Kasumi-1 (cell line): ENCODE results near the gene CACNA2D3.

Experiments
- DNase-seq, 2 experiments: peaks; one replicate each; lab custom pipeline; 2025; lab: John Stamatoyannopoulos, UW

Gene CACNA2D3

GRCh38 chr3:54341811-54342210 is 219.5 kb downstream of the CACNA2D3 start:
- DNase-seq = no peak

GRCh38 chr3:54342676-54343075 is 220.3 kb downstream of the CACNA2D3 start:
- no peak for DNase-seq

DNA sequence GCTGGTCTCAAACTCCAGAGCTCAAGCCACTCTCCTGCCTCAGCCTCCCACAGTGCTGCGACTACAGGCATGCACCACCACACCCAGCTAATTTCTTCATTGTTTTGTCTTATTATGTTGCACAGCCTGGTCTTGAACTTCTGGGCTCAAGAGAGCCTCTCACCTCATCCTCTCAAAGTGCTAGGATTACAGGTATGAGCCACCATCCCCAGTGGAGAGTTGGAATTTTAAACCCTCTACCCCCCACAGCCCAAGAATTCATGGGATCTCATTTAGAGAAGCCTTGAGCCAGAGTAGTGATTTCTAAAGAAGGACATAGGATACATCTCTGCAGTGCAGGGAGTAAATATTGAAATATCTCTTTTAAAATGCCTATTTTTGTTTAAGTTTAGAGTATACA is 221.1 kb downstream of the CACNA2D3 start:
- DNase-seq = no peak

- DNase-seq = no peak
Measured at GRCh38 chr3:54344601-54345231, 222.4 kb downstream of the CACNA2D3 start.

- no peak for DNase-seq
Measured at GRCh38 chr3:54345847-54346375, 223.6 kb downstream of the CACNA2D3 start.

DNA sequence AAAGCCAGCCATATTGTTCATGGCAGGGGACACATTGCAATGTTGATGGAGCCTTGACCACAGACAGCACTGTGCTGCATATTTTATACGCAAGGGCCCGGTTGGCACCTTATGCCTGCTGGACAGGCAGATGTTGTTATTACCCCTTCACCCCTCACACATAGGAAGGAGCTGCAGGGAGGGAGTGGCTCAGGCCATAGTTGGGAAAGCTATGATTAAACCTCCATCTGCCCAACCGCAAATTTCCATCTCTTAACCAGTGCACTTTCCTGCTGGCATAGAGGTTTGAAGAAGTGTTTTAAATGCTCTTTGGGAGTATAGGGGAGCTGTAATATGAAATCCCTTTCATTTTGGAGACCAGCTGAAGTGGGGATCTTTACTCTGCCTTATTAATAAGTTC is 224.7 kb downstream of the CACNA2D3 start:
- no peak for DNase-seq

DNA sequence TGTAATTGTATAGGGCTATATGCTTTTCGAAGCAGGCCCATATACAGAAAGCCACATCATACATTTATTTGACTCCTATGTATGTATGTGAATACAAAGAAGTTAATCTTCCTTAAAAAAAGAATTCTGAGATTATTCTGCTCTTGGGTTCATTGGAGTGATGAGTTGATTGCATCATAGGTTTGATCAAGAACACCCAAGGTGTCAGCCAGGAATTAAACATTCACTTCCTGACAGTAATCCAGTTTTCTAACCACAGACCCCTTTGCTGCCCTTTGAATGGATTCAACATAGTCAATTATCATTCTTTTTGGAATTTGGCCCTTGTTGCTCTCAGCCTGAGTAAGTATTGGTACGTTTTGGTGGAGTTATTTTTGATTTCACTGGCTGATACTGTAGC is 225.6 kb downstream of the CACNA2D3 start:
- DNase-seq = no peak

- no peak for DNase-seq
Measured at GRCh38 chr3:54349231-54349652, 226.9 kb downstream of the CACNA2D3 start.

DNA sequence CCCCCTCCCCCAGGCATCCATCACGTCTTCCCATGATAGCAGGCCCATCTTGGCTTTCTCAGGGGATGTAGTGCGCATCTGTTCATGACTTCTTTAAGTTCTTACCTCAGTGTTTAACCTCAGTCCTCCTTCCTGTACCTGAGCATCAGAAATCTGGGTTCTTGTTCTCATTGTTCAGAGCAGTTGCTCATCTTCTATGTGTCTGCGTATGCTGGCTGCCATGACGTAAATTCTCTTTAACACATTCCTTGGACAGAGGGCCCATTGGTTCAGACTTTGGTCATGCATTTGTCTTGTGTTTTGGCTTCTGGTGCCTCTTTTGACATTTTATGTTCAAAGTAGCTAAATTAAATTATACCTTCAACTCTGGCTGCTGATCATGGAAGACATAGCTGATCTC is 227.3 kb downstream of the CACNA2D3 start:
- no peak for DNase-seq

DNA sequence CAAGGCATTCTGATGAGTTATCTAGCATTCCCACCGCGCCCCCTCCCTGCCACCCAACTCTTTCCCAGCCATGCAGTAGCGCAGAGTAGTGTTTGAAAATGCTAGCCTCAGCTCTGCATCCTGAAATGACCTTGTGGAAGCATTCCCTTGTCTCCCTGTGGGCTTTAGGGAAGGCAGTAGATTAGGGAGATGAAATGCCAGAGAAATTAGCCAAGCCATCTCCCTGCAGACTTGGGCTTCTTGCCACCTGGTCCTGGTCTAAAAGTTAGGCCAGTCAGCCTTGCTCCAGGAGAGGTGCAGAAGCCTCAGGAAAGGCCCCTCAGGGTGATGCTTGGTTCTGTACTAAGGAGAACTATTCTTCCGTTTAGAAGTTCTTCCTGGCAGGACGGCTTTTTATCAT is 231.2 kb downstream of the CACNA2D3 start:
- DNase-seq = no peak

DNA sequence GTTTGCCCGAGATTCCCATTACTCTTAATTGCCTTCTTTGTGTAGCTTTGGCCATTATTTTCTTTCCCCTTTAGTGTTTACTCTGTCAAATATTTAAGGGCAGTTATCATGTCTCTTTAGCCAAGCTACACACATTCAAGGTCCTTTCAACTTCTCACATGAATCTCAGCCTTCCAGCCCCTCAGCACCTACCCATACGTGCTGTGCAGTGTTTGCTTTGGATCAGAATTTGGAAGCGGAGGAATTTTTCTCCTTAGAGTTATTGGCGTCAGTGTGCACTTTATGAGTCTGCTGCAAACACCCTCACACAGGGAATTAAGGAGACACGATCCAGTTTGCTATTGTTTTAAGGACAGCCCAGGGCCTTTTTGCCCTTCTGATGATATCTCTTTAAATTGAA is 231.6 kb downstream of the CACNA2D3 start:
- DNase-seq = no peak

DNA sequence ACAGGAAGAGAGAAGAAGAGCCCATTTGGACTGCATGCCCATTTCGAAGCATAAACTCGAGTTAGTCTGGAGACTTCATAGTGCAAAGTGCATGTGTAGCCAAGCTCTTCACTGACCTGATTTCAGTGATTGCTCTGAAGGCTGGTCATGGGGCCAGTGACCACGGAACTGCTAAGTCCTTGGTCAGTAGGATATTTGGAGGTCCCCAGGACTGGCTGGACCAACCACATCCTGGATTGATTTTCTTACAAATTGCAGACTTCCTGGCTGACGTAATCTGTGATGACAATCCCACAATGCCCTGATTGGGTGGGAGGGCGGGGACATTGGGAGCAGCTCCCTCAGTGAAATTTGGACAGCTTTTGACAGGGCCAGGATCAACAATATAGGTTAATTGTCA is 233.4 kb downstream of the CACNA2D3 start:
- DNase-seq = no peak

GRCh38 chr3:54356261-54357045 is 234.1 kb downstream of the CACNA2D3 start:
- no peak for DNase-seq

GRCh38 chr3:54357301-54357700 is 234.9 kb downstream of the CACNA2D3 start:
- DNase-seq = no peak

DNA sequence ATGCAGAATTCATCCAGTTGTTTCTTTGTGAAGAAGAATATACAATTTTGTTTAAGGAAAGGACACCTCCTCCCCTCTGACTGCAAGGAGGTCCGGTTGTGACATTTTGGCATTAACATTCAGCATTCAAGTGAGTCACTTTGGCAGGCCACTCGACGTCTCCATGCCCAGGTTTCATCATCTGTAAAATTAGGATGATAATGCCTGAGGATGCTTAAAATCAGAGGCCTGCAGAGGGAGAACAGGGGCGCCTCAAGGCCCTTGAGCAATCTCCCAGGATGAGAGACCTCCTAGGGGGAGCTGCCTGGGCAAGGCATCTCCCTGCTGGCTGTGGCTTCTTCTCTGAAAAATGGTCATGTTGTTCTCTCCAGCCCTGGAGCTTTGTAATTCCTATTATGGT is 236.0 kb downstream of the CACNA2D3 start:
- DNase-seq = no peak

DNA sequence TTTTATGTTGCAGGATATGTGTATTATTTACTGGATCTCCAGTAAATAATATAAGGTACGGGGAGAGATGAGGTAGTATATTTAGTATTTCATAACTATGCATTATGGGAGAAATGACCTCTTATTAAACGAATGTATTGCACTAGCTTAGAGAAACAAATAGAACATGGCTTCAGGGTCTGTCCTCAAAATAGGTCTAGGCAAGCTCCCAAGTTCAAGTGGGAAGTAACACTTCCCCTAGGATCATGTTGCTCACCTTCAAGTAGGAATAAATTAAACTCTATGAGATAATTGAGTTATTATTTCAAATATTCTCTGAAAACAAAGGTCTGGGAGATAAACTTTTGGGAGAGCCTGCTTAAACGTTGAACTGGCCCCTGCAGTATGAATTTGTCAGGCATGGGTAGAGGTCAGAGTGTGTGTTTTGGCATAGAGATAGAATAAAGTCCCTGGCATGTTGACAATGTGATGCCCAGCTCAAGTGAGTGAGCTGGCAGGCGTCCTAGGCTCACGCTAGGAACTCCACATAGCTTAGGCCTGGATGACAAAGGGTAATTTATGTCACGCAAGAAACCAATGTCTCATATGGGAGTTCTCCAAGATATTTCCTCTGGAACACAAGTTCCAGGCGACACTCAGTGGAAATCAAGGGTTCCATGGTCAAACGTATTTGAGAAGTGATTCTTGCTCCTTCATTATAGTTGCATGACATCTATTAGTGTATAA is 236.8 kb downstream of the CACNA2D3 start:
- no peak for DNase-seq

DNA sequence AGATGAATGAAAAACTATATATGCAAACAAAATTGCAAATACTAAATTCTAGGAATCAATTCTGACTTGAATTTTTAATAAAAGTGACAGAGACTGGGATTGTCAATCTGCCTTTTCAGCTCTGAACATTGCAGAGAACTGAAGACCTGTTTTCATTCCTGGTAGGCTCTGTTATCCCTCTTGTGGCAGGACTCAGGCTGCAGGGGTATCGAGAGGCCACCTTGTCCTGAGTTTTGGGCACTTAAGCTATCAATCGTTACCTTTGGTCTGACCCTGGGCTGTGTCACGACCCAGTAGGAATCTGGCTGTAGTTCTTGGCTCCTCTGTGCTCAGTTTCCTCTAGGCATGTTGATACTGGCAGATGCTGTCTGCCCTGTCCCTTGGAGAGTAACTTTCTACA is 238.0 kb downstream of the CACNA2D3 start:
- no peak for DNase-seq

DNA sequence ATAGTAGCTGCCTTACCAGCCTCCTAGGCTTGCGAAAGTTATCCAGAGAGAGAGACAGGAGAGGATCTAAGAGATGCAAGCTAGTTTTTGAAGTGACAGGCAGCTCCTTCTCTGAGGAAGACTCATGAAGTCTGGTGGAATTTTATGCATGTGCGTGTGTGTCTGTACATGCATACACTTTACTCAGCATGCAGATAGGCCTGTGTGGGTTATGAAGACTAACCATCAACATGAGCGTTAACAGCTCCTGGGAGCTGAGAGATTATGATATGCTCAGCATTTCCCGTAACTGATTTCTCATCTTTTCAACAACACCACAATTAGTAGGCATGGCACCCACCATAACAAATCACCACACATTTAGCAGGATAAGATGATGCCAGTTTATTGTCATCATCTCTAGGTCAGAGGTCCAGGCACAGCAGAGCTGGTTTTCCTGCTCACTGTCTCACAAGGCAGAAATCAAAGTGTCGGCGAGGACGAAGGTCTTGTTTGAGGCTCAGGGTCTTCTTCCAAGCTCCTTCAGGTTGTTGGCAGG is 239.5 kb downstream of the CACNA2D3 start:
- no peak for DNase-seq

- no peak for DNase-seq
Measured at GRCh38 chr3:54366007-54366750, 243.8 kb downstream of the CACNA2D3 start.

DNA sequence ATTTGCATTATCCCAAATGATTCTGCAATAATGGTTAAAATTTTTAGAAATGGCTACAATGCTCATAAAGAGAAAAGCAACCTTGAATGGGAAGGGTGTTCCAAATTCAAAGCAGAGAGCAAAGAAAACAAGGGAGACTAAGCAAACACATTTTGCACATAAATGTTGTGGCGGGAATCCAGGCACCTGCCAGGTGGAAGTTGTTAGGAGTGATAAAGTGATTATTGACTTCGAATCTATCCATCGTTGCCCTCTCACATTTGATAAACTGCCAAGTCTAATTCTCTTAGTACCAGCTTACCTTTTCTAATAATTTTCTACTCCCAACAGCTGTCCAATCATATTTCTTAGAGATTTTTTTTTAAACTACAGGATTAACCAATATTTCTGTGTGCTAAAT is 244.5 kb downstream of the CACNA2D3 start:
- DNase-seq = no peak

GRCh38 chr3:54372232-54372631 is 249.9 kb downstream of the CACNA2D3 start:
- DNase-seq = no peak
